WTC11 (cell line): ENCODE results near the gene CCDC51. TPM values are rescaled to one million over a fixed set of nuclear protein-coding genes. Genes with fewer than 3 reads are reported as not detected.

ENCODE experiments used
- ATAC-seq: fragments of 200-7000 bp; cut with Tn5 transposase; 2 replicates; pipeline ENCODE4 v1.10.0; 2021; ENCODE audit warnings: mild to moderate bottlenecking, moderate library complexity
- CTCF ChIA-PET: fragments of 300-600 bp; sonication (Branson Sonifier 250); formaldehyde crosslinking; loops from one replicate; lab custom pipeline; 2021; ENCODE audit warnings: antibody characterized with exemption; lab: Charles Lee
- POLR2A ChIA-PET: fragments of 350-600 bp; sonication (Branson Sonifier 250); formaldehyde crosslinking; loops from one replicate; lab custom pipeline; 2021; ENCODE audit warnings: antibody characterized with exemption; lab: Charles Lee
- DNase-seq: peaks from one replicate; pipeline ENCODE4 v3.0.0; 2021; ENCODE audit warnings: low spot score
- H3K27ac Mint-ChIP-seq: 2 replicates; pipeline ENCODE4 v1.8.0; 2021; ENCODE audit warnings: mixed read lengths
- H3K27me3 Mint-ChIP-seq: 2 replicates; pipeline ENCODE4 v1.8.0; 2021; ENCODE audit warnings: low read depth, mild to moderate bottlenecking, moderate library complexity, mixed read lengths
- H3K36me3 Mint-ChIP-seq: 2 replicates; pipeline ENCODE4 v1.8.0; 2021; ENCODE audit warnings: mixed read lengths
- H3K4me1 Mint-ChIP-seq: 2 replicates; pipeline ENCODE4 v1.8.0; 2022; ENCODE audit warnings: mixed read lengths
- H3K4me3 Mint-ChIP-seq: 2 replicates; pipeline ENCODE4 v1.8.0; 2021; ENCODE audit warnings: mild to moderate bottlenecking, moderate library complexity, mixed read lengths
- H3K9me3 Mint-ChIP-seq: 2 replicates; pipeline ENCODE4 v1.8.0; 2021; ENCODE audit warnings: mixed read lengths
- ATF1 ChIP-seq: sonication (generic); formaldehyde crosslinking; IDR thresholded peaks from 2 replicates; pipeline ENCODE4 v1.8.1; 2023; ENCODE audit warnings: mild to moderate bottlenecking, moderate library complexity, missing genetic modification reagents
- ATF3 ChIP-seq: sonication (generic); formaldehyde crosslinking; conservative IDR thresholded peaks from 2 replicates; pipeline ENCODE4 v1.8.1; 2022; ENCODE audit warnings: mild to moderate bottlenecking, missing genetic modification reagents
- CBFB ChIP-seq: sonication (generic); formaldehyde crosslinking; IDR thresholded peaks from 2 replicates; pipeline ENCODE4 v1.8.1; 2022; ENCODE audit warnings: mild to moderate bottlenecking, low read depth, missing genetic modification reagents
- E2F4 ChIP-seq: sonication (generic); formaldehyde crosslinking; IDR thresholded peaks from 2 replicates; pipeline ENCODE4 v1.8.1; 2022; ENCODE audit warnings: low read depth, mild to moderate bottlenecking, moderate library complexity, missing genetic modification reagents, borderline replicate concordance
- FOXJ3 ChIP-seq: sonication (generic); formaldehyde crosslinking; IDR thresholded peaks from 2 replicates; pipeline ENCODE4 v1.9.0; 2021; ENCODE audit warnings: missing genetic modification reagents, mild to moderate bottlenecking, borderline replicate concordance
- FOXK1 ChIP-seq: sonication (generic); formaldehyde crosslinking; IDR thresholded peaks from 2 replicates; pipeline ENCODE4 v1.8.0; 2022; ENCODE audit warnings: mild to moderate bottlenecking, moderate library complexity, missing genetic modification reagents
- JUN ChIP-seq: sonication (generic); formaldehyde crosslinking; IDR thresholded peaks from 2 replicates; pipeline ENCODE4 v1.8.0; 2023; ENCODE audit warnings: mild to moderate bottlenecking, missing genetic modification reagents
- MAX ChIP-seq: sonication (generic); formaldehyde crosslinking; IDR thresholded peaks from 2 replicates; pipeline ENCODE4 v1.8.0; 2022; ENCODE audit warnings: mild to moderate bottlenecking, missing genetic modification reagents
- NFE2L1 ChIP-seq: sonication (generic); formaldehyde crosslinking; IDR thresholded peaks from 2 replicates; pipeline ENCODE4 v1.8.1; 2023; ENCODE audit warnings: missing genetic modification reagents
- NR3C1 ChIP-seq: sonication (generic); formaldehyde crosslinking; conservative IDR thresholded peaks from 2 replicates; pipeline ENCODE4 v1.8.1; 2023; ENCODE audit warnings: low read depth, mild to moderate bottlenecking, missing genetic modification reagents
- SP1 ChIP-seq: sonication (generic); formaldehyde crosslinking; conservative IDR thresholded peaks from 2 replicates; pipeline ENCODE4 v1.8.1; 2022; ENCODE audit warnings: missing genetic modification reagents
- TEAD1 ChIP-seq: sonication (generic); formaldehyde crosslinking; IDR thresholded peaks from 2 replicates; pipeline ENCODE4 v1.8.0; 2022; ENCODE audit warnings: mild to moderate bottlenecking, missing genetic modification reagents
- TEAD4 ChIP-seq: sonication (generic); formaldehyde crosslinking; IDR thresholded peaks from 2 replicates; pipeline ENCODE4 v1.8.0; 2022; ENCODE audit warnings: mild to moderate bottlenecking, missing genetic modification reagents
- USF2 ChIP-seq: sonication (generic); formaldehyde crosslinking; IDR thresholded peaks from 2 replicates; pipeline ENCODE4 v1.8.1; 2023; ENCODE audit warnings: mild to moderate bottlenecking, missing genetic modification reagents, moderate library complexity
- ZNF317 ChIP-seq: sonication (generic); formaldehyde crosslinking; IDR thresholded peaks from 2 replicates; pipeline ENCODE4 v1.8.1; 2023; ENCODE audit warnings: low read depth, mild to moderate bottlenecking, moderate library complexity, missing genetic modification reagents, borderline replicate concordance
- ZNF396 ChIP-seq: fragments of 250-450 bp; sonication (Bioruptor Pico); IDR thresholded peaks from 2 replicates; pipeline ENCODE4 v1.8.0; 2021; ENCODE audit warnings: mild to moderate bottlenecking, moderate library complexity, borderline replicate concordance
- total RNA-seq: library from RNA; stranded (reverse); gene quantifications from 3 replicates; pipeline ENCODE4 v1.2.3, GENCODE V29; 2021
- TF ChIP-seq, protein P1 (sequence below): sonication (generic); formaldehyde crosslinking; IDR thresholded peaks from 2 replicates; pipeline ENCODE4 v1.8.0; 2023; ENCODE audit warnings: missing genetic modification reagents
- TF ChIP-seq, protein P2 (sequence below): sonication (generic); formaldehyde crosslinking; IDR thresholded peaks from 2 replicates; pipeline ENCODE4 v1.8.1; 2022; ENCODE audit warnings: mild to moderate bottlenecking, missing genetic modification reagents, moderate library complexity, borderline replicate concordance
- TF ChIP-seq, protein P3 (sequence below): sonication (generic); formaldehyde crosslinking; IDR thresholded peaks from 2 replicates; pipeline ENCODE4 v1.8.1; 2022; ENCODE audit warnings: missing genetic modification reagents, borderline replicate concordance
- TF ChIP-seq, protein P4 (sequence below): sonication (generic); formaldehyde crosslinking; IDR thresholded peaks from 2 replicates; pipeline ENCODE4 v1.8.1; 2023; ENCODE audit warnings: mild to moderate bottlenecking, moderate library complexity, missing genetic modification reagents

Gene CCDC51
- total RNA-seq, 1 experiment from 2014 or later, result 25.1 TPM

GRCh38 chr3:48418651-48419050, 21.3 kb downstream of the CCDC51 start:
- Mint-ChIP-seq H3K9me3 (no peaks in the 10 kb centered on the region), H3K4me3 (no peak overlapping the region), H3K4me1 (no peaks in the 10 kb centered on the region), H3K36me3 (peaks cover 26% of the 10 kb centered on the region), H3K27me3 (no peaks in the 10 kb centered on the region), H3K27ac (no peak overlapping the region)
- ATAC-seq (no peak), DNase-seq (no peak)
- CTCF ChIA-PET, result interaction anchor here (1.3 to 18.3 kb wide), 4 partner anchors 12 to 18 kb away, joined by 4 to 218 read pairs (median 7); no protein-coding TSS in a partner anchor
- POLR2A ChIA-PET, result no interaction called here
- TF ChIP-seq ZNF396 (no peak), SP1 (CRISPR knock-in tag) (no peak), FOXJ3 (CRISPR knock-in tag) (no peak), FOXK1 (CRISPR knock-in tag) (no peak), NR3C1 (CRISPR knock-in tag) (no peak), CBFB (CRISPR knock-in tag) (no peak), MAX (CRISPR knock-in tag) (no peak), USF2 (CRISPR knock-in tag) (no peak), NFE2L1 (CRISPR knock-in tag) (no peak), ZNF317 (CRISPR knock-in tag) (no peak), TEAD1 (CRISPR knock-in tag) (no peak), TEAD4 (CRISPR knock-in tag) (no peak), ATF1 (CRISPR knock-in tag) (no peak), E2F4 (CRISPR knock-in tag) (no peak), ATF3 (no peak), JUN (CRISPR knock-in tag) (no peak)
- TF ChIP-seq, protein P1, sequence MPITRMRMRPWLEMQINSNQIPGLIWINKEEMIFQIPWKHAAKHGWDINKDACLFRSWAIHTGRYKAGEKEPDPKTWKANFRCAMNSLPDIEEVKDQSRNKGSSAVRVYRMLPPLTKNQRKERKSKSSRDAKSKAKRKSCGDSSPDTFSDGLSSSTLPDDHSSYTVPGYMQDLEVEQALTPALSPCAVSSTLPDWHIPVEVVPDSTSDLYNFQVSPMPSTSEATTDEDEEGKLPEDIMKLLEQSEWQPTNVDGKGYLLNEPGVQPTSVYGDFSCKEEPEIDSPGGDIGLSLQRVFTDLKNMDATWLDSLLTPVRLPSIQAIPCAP (CRISPR knock-in tag), result no peak
- TF ChIP-seq, protein P2, sequence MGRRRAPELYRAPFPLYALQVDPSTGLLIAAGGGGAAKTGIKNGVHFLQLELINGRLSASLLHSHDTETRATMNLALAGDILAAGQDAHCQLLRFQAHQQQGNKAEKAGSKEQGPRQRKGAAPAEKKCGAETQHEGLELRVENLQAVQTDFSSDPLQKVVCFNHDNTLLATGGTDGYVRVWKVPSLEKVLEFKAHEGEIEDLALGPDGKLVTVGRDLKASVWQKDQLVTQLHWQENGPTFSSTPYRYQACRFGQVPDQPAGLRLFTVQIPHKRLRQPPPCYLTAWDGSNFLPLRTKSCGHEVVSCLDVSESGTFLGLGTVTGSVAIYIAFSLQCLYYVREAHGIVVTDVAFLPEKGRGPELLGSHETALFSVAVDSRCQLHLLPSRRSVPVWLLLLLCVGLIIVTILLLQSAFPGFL, result no peak
- TF ChIP-seq, protein P3, sequence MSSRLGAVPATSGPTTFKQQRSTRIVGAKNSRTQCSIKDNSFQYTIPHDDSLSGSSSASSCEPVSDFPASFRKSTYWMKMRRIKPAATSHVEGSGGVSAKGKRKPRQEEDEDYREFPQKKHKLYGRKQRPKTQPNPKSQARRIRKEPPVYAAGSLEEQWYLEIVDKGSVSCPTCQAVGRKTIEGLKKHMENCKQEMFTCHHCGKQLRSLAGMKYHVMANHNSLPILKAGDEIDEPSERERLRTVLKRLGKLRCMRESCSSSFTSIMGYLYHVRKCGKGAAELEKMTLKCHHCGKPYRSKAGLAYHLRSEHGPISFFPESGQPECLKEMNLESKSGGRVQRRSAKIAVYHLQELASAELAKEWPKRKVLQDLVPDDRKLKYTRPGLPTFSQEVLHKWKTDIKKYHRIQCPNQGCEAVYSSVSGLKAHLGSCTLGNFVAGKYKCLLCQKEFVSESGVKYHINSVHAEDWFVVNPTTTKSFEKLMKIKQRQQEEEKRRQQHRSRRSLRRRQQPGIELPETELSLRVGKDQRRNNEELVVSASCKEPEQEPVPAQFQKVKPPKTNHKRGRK (CRISPR knock-in tag), result no peak
- TF ChIP-seq, protein P4, sequence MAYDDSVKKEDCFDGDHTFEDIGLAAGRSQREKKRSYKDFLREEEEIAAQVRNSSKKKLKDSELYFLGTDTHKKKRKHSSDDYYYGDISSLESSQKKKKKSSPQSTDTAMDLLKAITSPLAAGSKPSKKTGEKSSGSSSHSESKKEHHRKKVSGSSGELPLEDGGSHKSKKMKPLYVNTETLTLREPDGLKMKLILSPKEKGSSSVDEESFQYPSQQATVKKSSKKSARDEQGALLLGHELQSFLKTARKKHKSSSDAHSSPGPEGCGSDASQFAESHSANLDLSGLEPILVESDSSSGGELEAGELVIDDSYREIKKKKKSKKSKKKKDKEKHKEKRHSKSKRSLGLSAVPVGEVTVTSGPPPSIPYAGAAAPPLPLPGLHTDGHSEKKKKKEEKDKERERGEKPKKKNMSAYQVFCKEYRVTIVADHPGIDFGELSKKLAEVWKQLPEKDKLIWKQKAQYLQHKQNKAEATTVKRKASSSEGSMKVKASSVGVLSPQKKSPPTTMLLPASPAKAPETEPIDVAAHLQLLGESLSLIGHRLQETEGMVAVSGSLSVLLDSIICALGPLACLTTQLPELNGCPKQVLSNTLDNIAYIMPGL (CRISPR knock-in tag), result no peak
